ENCODE results near the gene SLC29A4. TPM values are rescaled to one million over a fixed set of nuclear protein-coding genes. Genes with fewer than 3 reads are reported as not detected.
"Not testable (repeated sequence)": the region's sequence is repeated elsewhere in the genome, so short reads cannot be mapped to it uniquely, and the experiment has no call there.

Gene SLC29A4
- total RNA-seq, 1 donor from 2014 or later, result 0.38 TPM

GRCh38 chr7:5303061-5303460, 20.3 kb downstream of the SLC29A4 start:
- DNase-seq (no peak), ATAC-seq (ENCODE audit: low read depth) (no peak)
- Mint-ChIP-seq H3K4me3 (no peak overlapping the region), H3K27me3 (peaks cover 9% of the 10 kb centered on the region), H3K4me1 (no peaks in the 10 kb centered on the region), H3K9me3 (no peaks in the 10 kb centered on the region), H3K27ac (no peak overlapping the region), H3K36me3 (ENCODE audit: low read depth) (peaks cover 6% of the 10 kb centered on the region)
- CTCF ChIA-PET, result no interaction called here
- TF ChIP-seq, protein P1, sequence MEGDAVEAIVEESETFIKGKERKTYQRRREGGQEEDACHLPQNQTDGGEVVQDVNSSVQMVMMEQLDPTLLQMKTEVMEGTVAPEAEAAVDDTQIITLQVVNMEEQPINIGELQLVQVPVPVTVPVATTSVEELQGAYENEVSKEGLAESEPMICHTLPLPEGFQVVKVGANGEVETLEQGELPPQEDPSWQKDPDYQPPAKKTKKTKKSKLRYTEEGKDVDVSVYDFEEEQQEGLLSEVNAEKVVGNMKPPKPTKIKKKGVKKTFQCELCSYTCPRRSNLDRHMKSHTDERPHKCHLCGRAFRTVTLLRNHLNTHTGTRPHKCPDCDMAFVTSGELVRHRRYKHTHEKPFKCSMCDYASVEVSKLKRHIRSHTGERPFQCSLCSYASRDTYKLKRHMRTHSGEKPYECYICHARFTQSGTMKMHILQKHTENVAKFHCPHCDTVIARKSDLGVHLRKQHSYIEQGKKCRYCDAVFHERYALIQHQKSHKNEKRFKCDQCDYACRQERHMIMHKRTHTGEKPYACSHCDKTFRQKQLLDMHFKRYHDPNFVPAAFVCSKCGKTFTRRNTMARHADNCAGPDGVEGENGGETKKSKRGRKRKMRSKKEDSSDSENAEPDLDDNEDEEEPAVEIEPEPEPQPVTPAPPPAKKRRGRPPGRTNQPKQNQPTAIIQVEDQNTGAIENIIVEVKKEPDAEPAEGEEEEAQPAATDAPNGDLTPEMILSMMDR (IDR thresholded peaks at IDR 0.05), result no peak
- intact Hi-C loops (cut with micrococcal nuclease), result no loop called here
- POLR2A ChIA-PET, result no interaction called here

- no peak overlapping the region for H3K27ac Mint-ChIP-seq
- TF ChIP-seq, protein P1 (IDR thresholded peaks at IDR 0.05), result no peak
- ATAC-seq (ENCODE audit: low read depth) (no peak), DNase-seq (no peak)
- H3K9me3 Mint-ChIP-seq, result no peaks in the 10 kb centered on the region
- H3K27me3 Mint-ChIP-seq, result peaks cover 3% of the 10 kb centered on the region
- ChIA-PET CTCF (no interaction called here), POLR2A (no interaction called here)
- H3K4me3 Mint-ChIP-seq, result no peak overlapping the region
- intact Hi-C loops (cut with micrococcal nuclease), result no loop called here
- no peaks in the 10 kb centered on the region for H3K4me1 Mint-ChIP-seq
- H3K36me3 Mint-ChIP-seq (ENCODE audit: low read depth), result peaks cover 12% of the 10 kb centered on the region
Measured at GRCh38 chr7:5303591-5304505, 21.1 kb downstream of the SLC29A4 start.

- H3K9me3 Mint-ChIP-seq; H3K27ac Mint-ChIP-seq; H3K4me1 Mint-ChIP-seq; intact Hi-C loops (cut with micrococcal nuclease); ATAC-seq (ENCODE audit: low read depth); POLR2A ChIA-PET; CTCF ChIA-PET; DNase-seq; H3K27me3 Mint-ChIP-seq; H3K4me3 Mint-ChIP-seq: not testable (repeated sequence)
- H3K36me3 Mint-ChIP-seq (ENCODE audit: low read depth), result peaks cover 14% of the 10 kb centered on the region
Measured at GRCh38 chr7:5305050-5305449, 22.3 kb downstream of the SLC29A4 start.

DNA sequence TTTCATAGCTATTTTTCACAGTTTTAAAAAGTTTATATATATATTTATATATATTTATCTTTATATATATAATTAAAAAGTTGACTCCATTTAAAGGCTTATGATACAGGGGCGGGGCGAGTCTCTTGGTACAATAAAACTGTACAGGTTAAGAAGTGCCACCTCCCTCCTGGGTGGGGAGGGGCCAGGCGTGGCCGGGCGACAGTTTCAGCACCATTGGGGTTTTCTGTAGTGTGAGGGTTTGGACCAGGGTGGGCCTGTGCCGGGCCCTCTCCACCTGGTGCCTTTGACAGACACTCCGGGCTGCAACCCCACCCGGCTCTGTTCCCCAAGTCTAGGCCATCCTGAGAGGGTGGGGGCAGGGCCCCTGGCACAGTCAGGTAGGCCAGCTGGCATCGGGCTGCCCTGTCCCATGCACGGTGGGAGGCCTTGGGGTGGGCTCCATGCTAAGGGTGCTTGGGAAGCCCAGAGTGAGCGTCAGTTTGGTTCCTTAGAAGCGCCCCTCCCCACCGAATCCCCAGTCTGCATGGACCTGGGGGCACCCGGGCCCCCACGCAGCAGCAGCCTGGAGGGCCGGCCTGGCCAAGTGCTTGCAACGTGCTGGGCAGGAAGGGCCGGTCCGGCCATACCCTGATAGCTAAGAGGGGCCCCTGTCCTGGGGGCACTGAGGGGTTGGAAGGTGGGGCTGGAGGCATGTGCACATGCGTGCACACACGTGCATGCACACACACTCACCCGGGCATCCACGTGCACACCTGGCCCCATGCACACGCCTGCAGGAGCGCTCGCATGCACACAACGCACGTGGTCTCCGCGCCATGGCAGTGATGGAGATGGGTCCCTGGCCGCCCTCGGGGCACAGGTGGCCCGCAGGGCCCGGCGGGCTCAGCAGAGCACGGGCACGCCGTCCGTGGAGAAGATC, 24.7 kb downstream of the SLC29A4 start:
- H3K4me1 Mint-ChIP-seq; intact Hi-C loops (cut with micrococcal nuclease); H3K27ac Mint-ChIP-seq; DNase-seq; H3K4me3 Mint-ChIP-seq; POLR2A ChIA-PET; CTCF ChIA-PET; H3K27me3 Mint-ChIP-seq; H3K9me3 Mint-ChIP-seq; ATAC-seq (ENCODE audit: low read depth): not testable (repeated sequence)
- H3K36me3 Mint-ChIP-seq (ENCODE audit: low read depth), result peaks cover 36% of the 10 kb centered on the region

GRCh38 chr7:5309146-5309545, 26.4 kb downstream of the SLC29A4 start:
- POLR2A ChIA-PET, result no interaction called here

More at GRCh38 chr7:5309146-5309545, 26.4 kb downstream of the SLC29A4 start:
- peaks cover 39% of the 10 kb centered on the region for H3K36me3 Mint-ChIP-seq (ENCODE audit: low read depth)
- H3K4me3 Mint-ChIP-seq, result no peak overlapping the region
- no peaks in the 10 kb centered on the region for H3K9me3 Mint-ChIP-seq
- H3K27me3 Mint-ChIP-seq, result no peaks in the 10 kb centered on the region
- ATAC-seq (ENCODE audit: low read depth) (no peak), DNase-seq (no peak)
- no peaks in the 10 kb centered on the region for H3K4me1 Mint-ChIP-seq
- H3K27ac Mint-ChIP-seq, result no peak overlapping the region
- CTCF ChIA-PET, result no interaction called here
- intact Hi-C loops (cut with micrococcal nuclease), result no loop called here
- TF ChIP-seq, protein P1 (IDR thresholded peaks at IDR 0.05), result no peak

Data from activated B cell treated with CpG ODN at 0.5 μM for 24 hours (primary cell).